ENCODE measurements around the gene HAUS8. TPM values are rescaled to one million over a fixed set of nuclear protein-coding genes. Genes with fewer than 3 reads are reported as not detected.
A peak's percentile ranks its signal among the peaks of the same experiment; 100 is the strongest.

The HAUS8 gene
- total and polyA plus RNA-seq, 3 experiments from 2014 or later, result 9.7 to 36.4 (median 33.4) TPM

DNA sequence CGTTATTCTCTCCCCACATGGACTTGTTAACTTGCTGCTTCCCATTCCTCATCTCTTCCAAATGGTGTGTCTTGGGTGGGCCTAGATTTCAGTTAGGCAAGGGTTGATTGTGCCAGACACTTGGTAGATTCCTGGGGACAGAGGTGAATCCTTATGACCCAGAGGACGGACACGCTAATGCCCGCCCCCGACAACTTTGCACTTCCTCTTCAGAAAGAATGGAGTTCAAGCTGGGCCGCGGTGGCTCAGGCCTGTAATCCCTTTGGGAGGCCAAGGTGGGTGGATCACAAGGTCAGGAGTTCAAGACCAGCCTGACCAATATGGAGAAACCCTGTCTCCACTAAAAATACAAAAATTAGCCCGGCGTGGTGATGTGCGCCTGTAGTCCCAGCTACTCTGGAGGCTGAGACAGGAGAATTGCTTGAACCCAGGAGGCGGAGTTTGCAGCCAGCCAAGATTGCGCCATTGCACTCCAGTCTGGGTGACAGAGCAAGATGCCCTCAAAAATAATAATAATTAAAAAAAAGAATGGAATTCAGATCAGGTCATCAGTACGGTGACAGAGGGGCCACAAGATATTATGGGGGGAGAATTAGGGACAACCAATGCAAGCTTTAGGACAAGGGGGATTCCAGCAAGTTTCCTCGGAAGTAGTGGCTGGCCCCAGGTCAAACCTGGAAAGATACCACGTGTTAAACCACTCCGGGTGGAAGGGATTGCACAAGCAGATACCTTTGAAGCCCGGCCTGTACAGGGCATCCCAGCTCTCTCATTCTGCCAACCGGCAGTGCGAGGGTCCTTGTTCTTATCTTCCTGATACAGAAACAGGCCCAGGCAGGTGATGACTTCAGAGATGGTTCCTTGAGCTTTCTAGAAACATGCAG lies 3.0 kb upstream of the HAUS8 start:
- H3K4me3 Mint-ChIP-seq, result peak overlapping the region; percentile 84 to 100 (median 94)
- no peaks in the 10 kb centered on the region for H3K27me3 ChIP-seq (ENCODE audit: insufficient read depth, low read length, poor library complexity, severe bottlenecking)
- DNase-seq, result no peak
- peaks cover 66 to 88% (median 73%) of the 10 kb centered on the region in 3 donors for H3K4me1 Mint-ChIP-seq
- H3K36me3 ChIP-seq (ENCODE audit: insufficient read depth, low read length), result no peaks in the 10 kb centered on the region
- no peak overlapping the region for H3K4me3 ChIP-seq (ENCODE audit: low read length)
- H3K27ac Mint-ChIP-seq, result peak overlapping the region; percentile 36 to 98 (median 84)
- no peak overlapping the region for H3K27ac ChIP-seq (ENCODE audit: low read depth, low read length)
- ChIA-PET CTCF (interaction anchor here (0.8 to 1.3 kb wide), 3 partner anchors 10 to 137 kb away, joined by 3 to 6 read pairs (median 3); partner anchors contain the start of gene USE1), POLR2A (no interaction called here)
- peaks cover 47% of the 10 kb centered on the region for H3K4me1 ChIP-seq (ENCODE audit: insufficient read depth, low read length)
- H3K9me3 Mint-ChIP-seq, result peaks cover 0 to 2% (median 0%) of the 10 kb centered on the region in 5 donors
- H3K27me3 Mint-ChIP-seq, result no peaks in the 10 kb centered on the region
- H3K9me3 ChIP-seq (ENCODE audit: low read length), result no peaks in the 10 kb centered on the region
- H3K36me3 Mint-ChIP-seq, result peaks cover 0 to 44% (median 0%) of the 10 kb centered on the region in 3 donors

DNA sequence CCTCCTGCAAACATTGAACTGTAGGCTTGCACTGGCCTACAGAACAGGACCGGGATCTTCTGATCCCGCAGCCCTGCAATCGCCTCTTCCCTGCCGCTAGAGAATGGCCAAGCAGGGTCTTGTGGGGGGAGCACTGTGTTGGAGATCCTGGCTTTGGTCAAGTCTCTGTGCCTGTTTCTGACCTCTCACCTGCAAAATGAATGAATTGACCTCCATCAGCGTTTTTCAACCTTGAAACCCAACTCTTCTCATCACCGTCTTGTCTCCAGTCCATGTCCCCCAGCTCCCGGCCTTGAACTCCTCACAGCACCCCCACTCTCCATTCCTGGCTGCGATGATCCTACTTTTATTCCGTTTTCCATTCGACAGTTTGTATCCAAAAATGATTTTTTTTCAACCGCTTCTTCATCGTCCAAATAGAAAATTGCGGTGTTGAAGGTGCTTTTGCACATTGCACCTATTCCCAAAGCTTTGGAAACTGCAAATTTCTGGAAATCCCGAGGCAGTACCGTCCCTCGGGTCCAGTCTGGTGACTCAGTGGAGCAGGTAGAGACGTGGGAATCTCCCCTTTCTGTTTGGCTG lies 2.3 kb upstream of the HAUS8 start:
- Histone ChIP-seq H3K36me3 (ENCODE audit: insufficient read depth, low read length) (no peaks in the 10 kb centered on the region), H3K27me3 (ENCODE audit: insufficient read depth, low read length, poor library complexity, severe bottlenecking) (no peaks in the 10 kb centered on the region), H3K4me3 (ENCODE audit: low read length) (peak overlapping the region; percentile 72), H3K4me1 (ENCODE audit: insufficient read depth, low read length) (peaks cover 47% of the 10 kb centered on the region), H3K9me3 (ENCODE audit: low read length) (no peaks in the 10 kb centered on the region), H3K27ac (ENCODE audit: low read depth, low read length) (no peak overlapping the region)
- H3K4me3 Mint-ChIP-seq, result peak overlapping the region; percentile 84 to 100 (median 98)
- peaks cover 65 to 86% (median 71%) of the 10 kb centered on the region in 3 donors for H3K4me1 Mint-ChIP-seq
- ChIA-PET POLR2A (interaction anchor here (2.6 kb wide), 1 partner anchor 48 kb away, joined by 19 read pairs; no protein-coding TSS in a partner anchor), CTCF (no interaction called here)
- peaks cover 0 to 44% (median 0%) of the 10 kb centered on the region in 3 donors for H3K36me3 Mint-ChIP-seq
- no peaks in the 10 kb centered on the region for H3K27me3 Mint-ChIP-seq
- DNase-seq, result no peak
- peaks cover 0 to 2% (median 0%) of the 10 kb centered on the region in 5 donors for H3K9me3 Mint-ChIP-seq
- peak overlapping the region; percentile 14 to 98 (median 87) for H3K27ac Mint-ChIP-seq

DNA sequence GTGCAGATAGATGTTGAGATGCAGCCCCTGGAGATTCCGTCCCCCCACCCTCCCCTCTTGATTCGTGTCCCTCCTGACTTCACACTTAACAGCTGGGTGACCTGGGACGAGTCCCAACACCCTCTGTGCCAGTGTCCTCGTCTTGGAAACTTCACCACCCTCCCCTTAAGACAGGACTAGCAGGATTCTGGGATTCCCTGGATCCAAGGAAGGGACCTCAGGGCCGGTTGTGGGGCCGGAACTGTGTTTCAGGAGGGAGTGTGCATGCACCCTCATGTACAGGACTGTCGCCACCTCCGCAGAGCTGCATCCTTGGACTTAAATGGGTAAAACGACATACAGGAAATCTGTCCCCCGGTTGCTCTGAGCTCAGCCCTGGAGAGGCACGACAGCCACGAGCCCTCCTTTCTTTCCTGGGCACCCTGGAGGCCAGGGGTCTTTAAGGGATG lies 1.3 kb upstream of the HAUS8 start:
- POLR2A ChIA-PET, result interaction anchor here (0.6 to 2.7 kb wide), 9 partner anchors 49 to 190 kb away, joined by 3 to 19 read pairs (median 5); partner anchors contain the start of genes OCEL1 and USE1
- Histone ChIP-seq H3K4me3 (ENCODE audit: low read length) (peak overlapping the region; percentile 72), H3K27ac (ENCODE audit: low read depth, low read length) (peak overlapping the region; percentile 73), H3K9me3 (ENCODE audit: low read length) (no peaks in the 10 kb centered on the region), H3K27me3 (ENCODE audit: insufficient read depth, low read length, poor library complexity, severe bottlenecking) (no peaks in the 10 kb centered on the region), H3K36me3 (ENCODE audit: insufficient read depth, low read length) (no peaks in the 10 kb centered on the region), H3K4me1 (ENCODE audit: insufficient read depth, low read length) (peaks cover 47% of the 10 kb centered on the region)
- DNase-seq, result peak in 3 of 5 donors; percentile 10 to 30 (median 12)
- H3K9me3 Mint-ChIP-seq, result peaks cover 0 to 2% (median 0%) of the 10 kb centered on the region in 5 donors
- peaks cover 57 to 76% (median 62%) of the 10 kb centered on the region in 3 donors for H3K4me1 Mint-ChIP-seq
- H3K27ac Mint-ChIP-seq, result peak overlapping the region; percentile 77 to 99 (median 98)
- peaks cover 0 to 40% (median 0%) of the 10 kb centered on the region in 3 donors for H3K36me3 Mint-ChIP-seq
- no peaks in the 10 kb centered on the region for H3K27me3 Mint-ChIP-seq
- CTCF ChIA-PET, result interaction anchor here (0.6 to 2.7 kb wide), 6 partner anchors 11 to 159 kb away, joined by 3 to 7 read pairs (median 4); no protein-coding TSS in a partner anchor
- H3K4me3 Mint-ChIP-seq, result peak overlapping the region; percentile 91 to 100 (median 99)

DNA sequence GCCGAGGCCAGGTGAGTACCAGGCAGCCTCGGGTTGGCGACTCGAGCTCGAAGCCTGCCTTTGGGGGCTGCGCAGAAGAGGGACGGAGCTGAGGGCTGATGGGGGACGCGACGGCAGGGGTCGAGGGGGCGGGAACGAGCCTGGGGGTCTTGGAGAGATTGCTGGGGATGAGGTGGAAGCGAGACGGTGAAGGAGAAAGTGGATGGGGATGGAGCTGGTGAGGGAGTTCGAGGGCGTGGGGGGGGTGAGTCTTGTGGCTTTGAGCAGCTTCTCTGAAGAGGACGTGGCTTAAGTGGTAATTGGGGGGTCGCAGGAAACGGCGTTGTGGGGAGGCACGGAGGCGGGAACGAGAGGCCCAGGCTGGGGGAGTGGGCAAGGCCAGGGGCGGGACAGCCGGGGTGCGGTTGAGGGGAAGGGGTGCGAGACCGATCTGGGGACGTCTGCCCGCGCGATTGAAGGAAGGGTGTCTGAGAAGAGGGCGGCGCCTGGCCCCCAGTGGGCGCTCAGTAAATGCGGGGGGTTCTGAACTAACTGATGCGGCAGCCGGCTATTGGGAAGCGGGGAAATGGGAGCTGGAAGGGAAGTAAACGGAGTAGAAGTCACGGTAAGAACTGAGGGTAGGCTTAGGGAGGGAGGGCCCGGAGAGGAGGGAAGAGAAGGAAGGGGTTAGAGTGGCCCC lies 751 bp upstream of the HAUS8 start:
- peak overlapping the region; percentile 91 to 100 (median 99) for H3K4me3 Mint-ChIP-seq
- peak overlapping the region; percentile 83 to 99 (median 98) for H3K27ac Mint-ChIP-seq
- Histone ChIP-seq H3K36me3 (ENCODE audit: insufficient read depth, low read length) (no peaks in the 10 kb centered on the region), H3K27ac (ENCODE audit: low read depth, low read length) (peak overlapping the region; percentile 73), H3K9me3 (ENCODE audit: low read length) (no peaks in the 10 kb centered on the region), H3K4me3 (ENCODE audit: low read length) (peak overlapping the region; percentile 72), H3K27me3 (ENCODE audit: insufficient read depth, low read length, poor library complexity, severe bottlenecking) (no peaks in the 10 kb centered on the region), H3K4me1 (ENCODE audit: insufficient read depth, low read length) (peaks cover 47% of the 10 kb centered on the region)
- peak; percentile 50 to 82 (median 59) for DNase-seq
- ChIA-PET POLR2A (interaction anchor here (0.6 to 2.8 kb wide), 9 partner anchors 10 to 191 kb away, joined by 3 to 19 read pairs (median 5); partner anchors contain the start of genes OCEL1 and USE1), CTCF (interaction anchor here (0.6 to 2.7 kb wide), 7 partner anchors 10 to 257 kb away, joined by 3 to 7 read pairs (median 3); no protein-coding TSS in a partner anchor)
- no peaks in the 10 kb centered on the region for H3K27me3 Mint-ChIP-seq
- H3K9me3 Mint-ChIP-seq, result peaks cover 0 to 2% (median 0%) of the 10 kb centered on the region in 5 donors
- H3K4me1 Mint-ChIP-seq, result peaks cover 55 to 72% (median 62%) of the 10 kb centered on the region in 3 donors
- peaks cover 0 to 45% (median 0%) of the 10 kb centered on the region in 3 donors for H3K36me3 Mint-ChIP-seq

DNA sequence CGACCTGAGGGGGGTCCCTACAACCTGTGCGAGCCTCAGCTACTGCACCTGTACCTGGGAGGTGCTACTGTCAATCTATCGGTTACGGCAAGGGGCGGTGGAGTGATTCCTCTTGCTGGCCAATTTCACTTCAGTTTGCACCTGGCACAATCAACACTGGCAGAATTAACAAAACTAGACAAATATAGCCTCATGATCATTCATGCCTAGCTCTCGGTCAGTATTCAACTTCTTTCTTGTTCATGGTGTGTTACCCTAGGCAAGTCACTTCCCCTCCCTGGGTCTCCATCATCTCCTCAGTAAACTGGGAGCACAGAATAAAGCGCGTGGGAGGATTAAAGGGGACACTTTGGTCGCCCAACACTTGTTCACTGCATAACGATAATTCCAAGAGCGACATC lies 618 bp downstream of the HAUS8 start:
- H3K4me1 Mint-ChIP-seq, result peaks cover 47 to 69% (median 52%) of the 10 kb centered on the region in 3 donors
- H3K4me3 Mint-ChIP-seq, result peak overlapping the region; percentile 96 to 100 (median 98)
- no peaks in the 10 kb centered on the region for H3K27me3 Mint-ChIP-seq
- Histone ChIP-seq H3K27ac (ENCODE audit: low read depth, low read length) (peak overlapping the region; percentile 88), H3K4me3 (ENCODE audit: low read length) (peak overlapping the region; percentile 86), H3K4me1 (ENCODE audit: insufficient read depth, low read length) (peaks cover 37% of the 10 kb centered on the region), H3K36me3 (ENCODE audit: insufficient read depth, low read length) (no peaks in the 10 kb centered on the region), H3K27me3 (ENCODE audit: insufficient read depth, low read length, poor library complexity, severe bottlenecking) (no peaks in the 10 kb centered on the region), H3K9me3 (ENCODE audit: low read length) (no peaks in the 10 kb centered on the region)
- POLR2A ChIA-PET, result interaction anchor here (1.1 to 2.8 kb wide), 7 partner anchors 9 to 258 kb away, joined by 3 to 10 read pairs (median 5); partner anchors contain the start of genes OCEL1 and USE1
- H3K36me3 Mint-ChIP-seq, result peaks cover 0 to 53% (median 0%) of the 10 kb centered on the region in 3 donors
- H3K9me3 Mint-ChIP-seq, result peaks cover 0 to 2% (median 0%) of the 10 kb centered on the region in 5 donors
- peak in 1 of 5 donors; percentile 10 for DNase-seq
- H3K27ac Mint-ChIP-seq, result peak overlapping the region; percentile 90 to 99 (median 98)
- CTCF ChIA-PET, result interaction anchor here (1.3 to 2.7 kb wide), 6 partner anchors 51 to 207 kb away, joined by 3 to 7 read pairs (median 5); partner anchors contain the start of genes ANKLE1 and OCEL1

DNA sequence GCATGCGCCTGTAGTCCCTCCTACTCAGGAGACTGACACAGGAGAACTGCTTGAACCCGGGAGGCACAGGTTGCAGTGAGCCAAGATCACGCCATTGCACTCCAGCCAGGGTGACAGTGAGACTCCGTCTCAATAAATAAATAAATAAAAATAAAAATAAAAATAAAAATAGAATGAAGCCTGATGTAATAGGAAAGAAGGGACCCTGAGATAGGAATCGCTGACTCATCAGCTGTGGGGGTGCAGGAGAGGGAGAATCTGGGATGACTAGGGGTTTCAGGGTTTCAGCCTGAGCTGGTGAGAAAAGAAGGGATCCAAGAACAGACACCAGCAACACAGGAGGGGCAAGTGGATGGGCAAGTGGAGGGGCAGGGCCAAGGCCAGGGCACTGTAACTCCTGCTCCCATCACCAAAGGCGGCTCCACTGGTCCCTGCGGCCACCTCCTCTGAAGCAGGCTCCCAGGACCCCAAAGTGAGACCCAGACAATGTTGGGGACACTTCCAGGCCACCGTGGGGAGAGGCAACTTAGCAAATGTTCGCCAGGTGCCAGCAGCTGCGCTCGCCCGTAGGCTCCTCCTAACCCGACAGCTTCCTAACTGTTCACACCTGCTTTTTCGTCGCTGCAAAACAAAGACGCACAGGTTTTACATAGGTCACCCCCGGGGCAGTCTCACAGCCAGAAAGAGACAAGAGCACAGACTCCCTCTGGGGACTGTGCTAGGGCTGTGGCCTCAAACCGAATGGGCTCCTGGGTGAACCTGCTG lies 1.2 kb downstream of the HAUS8 start:
- CTCF ChIA-PET, result interaction anchor here (0.9 to 2.7 kb wide), 7 partner anchors 51 to 209 kb away, joined by 3 to 7 read pairs (median 4); partner anchors contain the start of genes ANKLE1 and OCEL1
- POLR2A ChIA-PET, result interaction anchor here (1.1 to 2.8 kb wide), 6 partner anchors 8 to 259 kb away, joined by 3 to 10 read pairs (median 4); partner anchors contain the start of gene OCEL1
- H3K4me1 Mint-ChIP-seq, result peaks cover 41 to 63% (median 46%) of the 10 kb centered on the region in 3 donors
- Histone ChIP-seq H3K27me3 (ENCODE audit: insufficient read depth, low read length, poor library complexity, severe bottlenecking) (no peaks in the 10 kb centered on the region), H3K4me3 (ENCODE audit: low read length) (peak overlapping the region; percentile 86), H3K36me3 (ENCODE audit: insufficient read depth, low read length) (no peaks in the 10 kb centered on the region), H3K27ac (ENCODE audit: low read depth, low read length) (peak overlapping the region; percentile 88), H3K9me3 (ENCODE audit: low read length) (no peaks in the 10 kb centered on the region), H3K4me1 (ENCODE audit: insufficient read depth, low read length) (peaks cover 31% of the 10 kb centered on the region)
- peak overlapping the region; percentile 90 to 99 (median 98) for H3K27ac Mint-ChIP-seq
- no peaks in the 10 kb centered on the region for H3K27me3 Mint-ChIP-seq
- peaks cover 0 to 2% (median 0%) of the 10 kb centered on the region in 5 donors for H3K9me3 Mint-ChIP-seq
- DNase-seq, result peak in 4 of 5 donors; percentile 7 to 52 (median 20)
- peak overlapping the region; percentile 96 to 100 (median 98) for H3K4me3 Mint-ChIP-seq
- peaks cover 0 to 56% (median 0%) of the 10 kb centered on the region in 3 donors for H3K36me3 Mint-ChIP-seq
